SK-N-SH (cell line): Measurements from ENCODE around the gene XRCC3. TPM values are rescaled to one million over a fixed set of nuclear protein-coding genes. Genes with fewer than 3 reads are reported as not detected.
"Not testable (repeated sequence)": the region's sequence is repeated elsewhere in the genome, so short reads cannot be mapped to it uniquely, and the experiment has no call there.

Experiments
- CTCF ChIA-PET: fragments of 300-600, 350-600 bp; formaldehyde crosslinking; extraction: SDS; loops from one replicate; lab custom pipeline; 2021; lab: Yijun Ruan, JAX
- POLR2A ChIA-PET: fragments of 350-600 bp; sonication (Branson Sonifier 250); formaldehyde crosslinking; extraction: SDS; loops from one replicate; lab custom pipeline; 2020; ENCODE audit warnings: antibody characterized with exemption, inconsistent platforms; lab: Yijun Ruan, JAX
- DNase-seq: peaks from one replicate; pipeline ENCODE4 v3.0.0; 2012
- H2AFZ ChIP-seq: fragments of 200-600 bp; sonication (generic); 2 replicates; pipeline ENCODE4 v1.8.1; 2016; ENCODE audit warnings: antibody characterized with exemption, mild to moderate bottlenecking, low read depth
- H3F3A ChIP-seq: fragments of 200-600 bp; sonication (generic); replicated peaks from 2 replicates; pipeline ENCODE3; 2016; ENCODE audit warnings: antibody characterized with exemption, mild to moderate bottlenecking; ENCODE audit not compliant: insufficient read depth
- H3K27ac ChIP-seq, 2 experiments: fragments of 200-500 bp in 1 of 2; fragments of 200-600 bp in 1 of 2; sonication (Bioruptor generic) in 1 of 2; sonication (generic), shearing (Covaris generic) in 1 of 2; 2 replicates each; pipeline versions ENCODE4 v1.5.1 to v1.6.1; 2014 to 2016; ENCODE audit warnings: low read depth in 2 of 2, inconsistent platforms in 1 of 2, low read length in 1 of 2, mild to moderate bottlenecking in 1 of 2, mixed read lengths in 1 of 2
- H3K27me3 ChIP-seq: fragments of 200-600 bp; sonication (generic), shearing (Covaris generic); 2 replicates; pipeline ENCODE4 v1.6.1; 2016; ENCODE audit warnings: mixed run types; ENCODE audit not compliant: insufficient read depth
- H3K36me3 ChIP-seq, 2 experiments: fragments of 200-500 bp in 1 of 2; fragments of 200-600 bp in 1 of 2; sonication (Bioruptor generic) in 1 of 2; sonication (generic) in 1 of 2; replicated peaks in 1 of 2; 2 replicates each; pipeline versions ENCODE3 to v1.5.1; 2014 to 2016; ENCODE audit warnings: low read length in 1 of 2, mild to moderate bottlenecking in 1 of 2; ENCODE audit not compliant: insufficient read depth in 2 of 2, control insufficient read depth in 1 of 2
- H3K4me1 ChIP-seq, 2 experiments: fragments of 200-500 bp in 1 of 2; fragments of 200-600 bp in 1 of 2; sonication (Bioruptor generic) in 1 of 2; sonication (generic), shearing (Covaris generic) in 1 of 2; 2 replicates each; pipeline versions ENCODE4 v1.5.1 to v1.6.1; 2014 to 2016; ENCODE audit warnings: low read depth in 1 of 2, low read length in 1 of 2, mixed run types in 1 of 2; ENCODE audit not compliant: insufficient read depth in 2 of 2, control insufficient read depth in 1 of 2
- H3K4me2 ChIP-seq: fragments of 200-600 bp; sonication (generic), shearing (Covaris generic); 2 replicates; pipeline ENCODE4 v1.6.1; 2017; ENCODE audit warnings: mixed run types
- H3K4me3 ChIP-seq, 2 experiments: fragments of 200-500 bp in 1 of 2; fragments of 200-600 bp in 1 of 2; sonication (Bioruptor generic) in 1 of 2; sonication (generic), shearing (Covaris generic) in 1 of 2; 2 replicates each; pipeline versions ENCODE4 v1.5.1 to v1.8.1; 2014 to 2016; ENCODE audit warnings: low read depth in 2 of 2, inconsistent platforms in 1 of 2, low read length in 1 of 2, mild to moderate bottlenecking in 1 of 2, mixed read lengths in 1 of 2, moderate library complexity in 1 of 2
- H3K79me2 ChIP-seq: fragments of 200-600 bp; sonication (generic); 2 replicates; pipeline ENCODE4 v1.8.1; 2017; ENCODE audit warnings: mild to moderate bottlenecking; ENCODE audit not compliant: insufficient read depth
- H3K9ac ChIP-seq: fragments of 200-600 bp; sonication (generic); 2 replicates; pipeline ENCODE4 v1.6.1; 2017; ENCODE audit warnings: mixed run types
- H3K9me2 ChIP-seq: fragments of 200-600 bp; sonication (generic); 2 replicates; pipeline ENCODE4 v1.6.1; 2017; ENCODE audit warnings: mixed run types
- H3K9me3 ChIP-seq: fragments of 200-600 bp; sonication (generic); 2 replicates; pipeline ENCODE4 v1.6.1; 2017; ENCODE audit warnings: mixed run types, mild to moderate bottlenecking, moderate library complexity
- H4K20me1 ChIP-seq: fragments of 200-600 bp; sonication (generic); 2 replicates; pipeline ENCODE4 v1.6.1; 2017; ENCODE audit warnings: mild to moderate bottlenecking, mixed run types; ENCODE audit not compliant: insufficient read depth
- CHD2 ChIP-seq: fragments of 150-350 bp; IDR thresholded peaks from 2 replicates; pipeline ENCODE4 v1.6.1; 2018; ENCODE audit warnings: low read length; ENCODE audit not compliant: partially characterized antibody
- EP300 ChIP-seq, 2 experiments: IDR thresholded peaks; 2 replicates each; pipeline versions ENCODE4 v1.4.0 to v1.6.1; 2012; ENCODE audit warnings: borderline replicate concordance in 1 of 2, low read depth in 1 of 2, low read length in 1 of 2
- EZH2phosphoT487 ChIP-seq: fragments of 200-600 bp; sonication (generic); IDR thresholded peaks from 2 replicates; pipeline ENCODE4 v1.6.1; 2017; ENCODE audit warnings: low read depth, mixed run types, mild to moderate bottlenecking, antibody characterized with exemption, moderate library complexity, borderline replicate concordance
- FOXM1 ChIP-seq: IDR thresholded peaks from 2 replicates; pipeline ENCODE4 v1.4.0; 2012; ENCODE audit warnings: low read depth, mild to moderate bottlenecking
- NRF1 ChIP-seq: IDR thresholded peaks from 2 replicates; pipeline ENCODE4 v1.6.1; 2012; ENCODE audit warnings: low read depth, mild to moderate bottlenecking, low read length
- RAD21 ChIP-seq: IDR thresholded peaks from 2 replicates; pipeline ENCODE4 v1.6.1; 2012; ENCODE audit warnings: mild to moderate bottlenecking, low read length
- RCOR1 ChIP-seq: fragments of 150-350 bp; IDR thresholded peaks from 2 replicates; pipeline ENCODE4 v1.6.1; 2017; ENCODE audit warnings: antibody characterized with exemption, low read length
- SMC3 ChIP-seq: IDR thresholded peaks from 2 replicates; pipeline ENCODE4 v1.6.1; 2012; ENCODE audit warnings: low read depth, low read length, improper control_type of control experiment
- YY1 ChIP-seq: IDR thresholded peaks from 2 replicates; pipeline ENCODE4 v1.4.0; 2012; ENCODE audit warnings: low read depth, mild to moderate bottlenecking
- WGBS: methylation state at CpG from one replicate; pipeline ENCODE4 v1.1.6; 2017; ENCODE audit warnings: low lambda C conversion rate; 5-methylcytosine and 5-hydroxymethylcytosine counted together
- polyA plus RNA-seq, 3 experiments: library from polyadenylated mRNA; depleted of rRNA; stranded (reverse); fragments of >200 nt; gene quantifications; 2 replicates each; pipeline ENCODE4 v1.2.3, GENCODE V29; 2012
- TF ChIP-seq, protein P1 (sequence below): fragments of 150-350 bp; IDR thresholded peaks from 2 replicates; pipeline ENCODE4 v1.6.1; 2017; ENCODE audit warnings: antibody characterized with exemption, low read length, low read depth, borderline replicate concordance
- TF ChIP-seq, protein P2 (sequence below): IDR thresholded peaks from 2 replicates; pipeline ENCODE4; 2012
- TF ChIP-seq, protein P3 (sequence below): IDR thresholded peaks from 2 replicates; pipeline ENCODE4 v1.6.1; 2012; ENCODE audit warnings: mild to moderate bottlenecking, low read depth, low read length, moderate library complexity
- TF ChIP-seq, protein P4 (sequence below): fragments of 150-350 bp; IDR thresholded peaks from 2 replicates; pipeline ENCODE4 v1.6.1; 2016; ENCODE audit warnings: mild to moderate bottlenecking, low read depth, low read length

The XRCC3 gene
- polyA plus RNA-seq, 1 of the 3 experiments (the other 2 are of a cell fraction), result 11.7 TPM

DNA sequence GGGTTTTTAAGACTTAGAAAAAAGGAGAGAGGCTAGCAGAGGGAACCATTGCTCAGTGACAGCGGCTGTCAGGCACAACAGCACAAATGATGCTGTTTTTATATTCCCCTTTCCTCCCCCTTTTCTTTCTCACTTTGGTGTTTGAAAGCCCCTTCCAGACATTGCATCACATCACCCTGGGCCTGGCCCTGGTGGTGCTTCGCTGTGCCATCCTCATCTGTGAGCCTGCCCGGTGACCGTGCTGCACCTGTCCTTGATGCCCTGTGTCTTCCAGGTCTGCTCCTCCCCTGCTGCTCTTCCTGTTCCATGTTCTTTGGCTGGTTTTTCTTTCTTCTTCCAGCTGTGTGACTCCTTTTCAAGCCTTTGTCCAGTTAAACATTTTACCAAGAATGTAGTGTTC is 61.4 kb downstream of the XRCC3 start:
- Histone ChIP-seq H3K27me3 (no peaks in the 10 kb centered on the region), H3K27ac (peak overlapping the region in 1 of 2 experiments; percentile 58; a peak in 2 of 4 replicates), H2AFZ (no peak overlapping the region), H3K4me3 (no peak overlapping the region), H3F3A (peaks cover 7% of the 10 kb centered on the region), H3K9me2 (no peaks in the 10 kb centered on the region), H3K4me2 (no peak overlapping the region), H3K36me3 (peaks cover 32 to 43% of the 10 kb centered on the region in 2 experiments), H3K79me2 (peaks cover 95% of the 10 kb centered on the region), H3K9me3 (no peaks in the 10 kb centered on the region), H3K4me1 (peaks cover 8 to 18% of the 10 kb centered on the region in 2 experiments; a peak in 2 of 4 replicates), H4K20me1 (peaks cover 87% of the 10 kb centered on the region), H3K9ac (no peak overlapping the region)
- WGBS, result 84% methylated on average over 4 of the region's 4 CpGs
- ChIA-PET CTCF (interaction anchor here (1.3 kb wide), 1 partner anchor 23 kb away, joined by 5 read pairs; no protein-coding TSS in a partner anchor), POLR2A (no interaction called here)
- DNase-seq, result no peak
- TF ChIP-seq YY1, result no peak
- no peak for TF ChIP-seq NRF1
- no peak for TF ChIP-seq SMC3
- TF ChIP-seq, protein P1, sequence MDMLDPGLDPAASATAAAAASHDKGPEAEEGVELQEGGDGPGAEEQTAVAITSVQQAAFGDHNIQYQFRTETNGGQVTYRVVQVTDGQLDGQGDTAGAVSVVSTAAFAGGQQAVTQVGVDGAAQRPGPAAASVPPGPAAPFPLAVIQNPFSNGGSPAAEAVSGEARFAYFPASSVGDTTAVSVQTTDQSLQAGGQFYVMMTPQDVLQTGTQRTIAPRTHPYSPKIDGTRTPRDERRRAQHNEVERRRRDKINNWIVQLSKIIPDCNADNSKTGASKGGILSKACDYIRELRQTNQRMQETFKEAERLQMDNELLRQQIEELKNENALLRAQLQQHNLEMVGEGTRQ, result no peak
- no peak for TF ChIP-seq RCOR1
- no peak for TF ChIP-seq FOXM1
- TF ChIP-seq, protein P2, sequence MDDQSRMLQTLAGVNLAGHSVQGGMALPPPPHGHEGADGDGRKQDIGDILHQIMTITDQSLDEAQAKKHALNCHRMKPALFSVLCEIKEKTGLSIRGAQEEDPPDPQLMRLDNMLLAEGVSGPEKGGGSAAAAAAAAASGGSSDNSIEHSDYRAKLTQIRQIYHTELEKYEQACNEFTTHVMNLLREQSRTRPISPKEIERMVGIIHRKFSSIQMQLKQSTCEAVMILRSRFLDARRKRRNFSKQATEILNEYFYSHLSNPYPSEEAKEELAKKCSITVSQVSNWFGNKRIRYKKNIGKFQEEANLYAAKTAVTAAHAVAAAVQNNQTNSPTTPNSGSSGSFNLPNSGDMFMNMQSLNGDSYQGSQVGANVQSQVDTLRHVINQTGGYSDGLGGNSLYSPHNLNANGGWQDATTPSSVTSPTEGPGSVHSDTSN, result no peak
- TF ChIP-seq EZH2phosphoT487, result no peak
- TF ChIP-seq CHD2, result no peak
- TF ChIP-seq, protein P3, sequence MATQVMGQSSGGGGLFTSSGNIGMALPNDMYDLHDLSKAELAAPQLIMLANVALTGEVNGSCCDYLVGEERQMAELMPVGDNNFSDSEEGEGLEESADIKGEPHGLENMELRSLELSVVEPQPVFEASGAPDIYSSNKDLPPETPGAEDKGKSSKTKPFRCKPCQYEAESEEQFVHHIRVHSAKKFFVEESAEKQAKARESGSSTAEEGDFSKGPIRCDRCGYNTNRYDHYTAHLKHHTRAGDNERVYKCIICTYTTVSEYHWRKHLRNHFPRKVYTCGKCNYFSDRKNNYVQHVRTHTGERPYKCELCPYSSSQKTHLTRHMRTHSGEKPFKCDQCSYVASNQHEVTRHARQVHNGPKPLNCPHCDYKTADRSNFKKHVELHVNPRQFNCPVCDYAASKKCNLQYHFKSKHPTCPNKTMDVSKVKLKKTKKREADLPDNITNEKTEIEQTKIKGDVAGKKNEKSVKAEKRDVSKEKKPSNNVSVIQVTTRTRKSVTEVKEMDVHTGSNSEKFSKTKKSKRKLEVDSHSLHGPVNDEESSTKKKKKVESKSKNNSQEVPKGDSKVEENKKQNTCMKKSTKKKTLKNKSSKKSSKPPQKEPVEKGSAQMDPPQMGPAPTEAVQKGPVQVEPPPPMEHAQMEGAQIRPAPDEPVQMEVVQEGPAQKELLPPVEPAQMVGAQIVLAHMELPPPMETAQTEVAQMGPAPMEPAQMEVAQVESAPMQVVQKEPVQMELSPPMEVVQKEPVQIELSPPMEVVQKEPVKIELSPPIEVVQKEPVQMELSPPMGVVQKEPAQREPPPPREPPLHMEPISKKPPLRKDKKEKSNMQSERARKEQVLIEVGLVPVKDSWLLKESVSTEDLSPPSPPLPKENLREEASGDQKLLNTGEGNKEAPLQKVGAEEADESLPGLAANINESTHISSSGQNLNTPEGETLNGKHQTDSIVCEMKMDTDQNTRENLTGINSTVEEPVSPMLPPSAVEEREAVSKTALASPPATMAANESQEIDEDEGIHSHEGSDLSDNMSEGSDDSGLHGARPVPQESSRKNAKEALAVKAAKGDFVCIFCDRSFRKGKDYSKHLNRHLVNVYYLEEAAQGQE, result no peak
- TF ChIP-seq EP300 (IDR thresholded peaks at IDR 0.05; ENCODE audit: borderline replicate concordance in 1 of 2, low read depth in 1 of 2, low read length in 1 of 2), result no peak
- TF ChIP-seq, protein P4, sequence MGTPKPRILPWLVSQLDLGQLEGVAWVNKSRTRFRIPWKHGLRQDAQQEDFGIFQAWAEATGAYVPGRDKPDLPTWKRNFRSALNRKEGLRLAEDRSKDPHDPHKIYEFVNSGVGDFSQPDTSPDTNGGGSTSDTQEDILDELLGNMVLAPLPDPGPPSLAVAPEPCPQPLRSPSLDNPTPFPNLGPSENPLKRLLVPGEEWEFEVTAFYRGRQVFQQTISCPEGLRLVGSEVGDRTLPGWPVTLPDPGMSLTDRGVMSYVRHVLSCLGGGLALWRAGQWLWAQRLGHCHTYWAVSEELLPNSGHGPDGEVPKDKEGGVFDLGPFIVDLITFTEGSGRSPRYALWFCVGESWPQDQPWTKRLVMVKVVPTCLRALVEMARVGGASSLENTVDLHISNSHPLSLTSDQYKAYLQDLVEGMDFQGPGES, result no peak
- TF ChIP-seq RAD21, result no peak

DNA sequence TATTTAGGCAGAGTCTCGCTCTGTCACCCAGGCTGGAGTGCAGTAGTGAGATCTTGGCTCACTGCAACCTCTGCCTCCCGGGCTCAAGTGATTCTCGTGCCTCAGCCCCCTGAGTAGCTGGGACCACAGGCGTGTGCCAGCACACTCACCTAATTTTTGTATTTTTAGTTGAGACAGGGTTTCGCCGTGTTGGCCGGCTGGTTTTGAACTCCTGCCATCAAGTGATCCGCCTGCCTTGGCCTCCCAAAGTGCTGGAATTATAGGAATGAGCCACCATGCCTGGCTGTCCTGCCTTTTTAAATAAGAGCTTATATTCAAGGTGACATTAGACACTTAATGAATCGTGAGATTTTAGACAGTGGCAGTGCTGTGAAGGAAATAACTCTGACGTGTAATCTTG is 61.9 kb downstream of the XRCC3 start:
- POLR2A ChIA-PET, H3K27me3 ChIP-seq, H3K9me3 ChIP-seq, H3K4me2 ChIP-seq, H3K4me3 ChIP-seq, DNase-seq, H2AFZ ChIP-seq, H3F3A ChIP-seq, H3K9ac ChIP-seq, H3K9me2 ChIP-seq: not testable (repeated sequence)
- CTCF ChIA-PET, result interaction anchor here (1.2 to 1.3 kb wide), 2 partner anchors 8 to 24 kb away, joined by 4 to 5 read pairs; no protein-coding TSS in a partner anchor
- peaks cover 92% of the 10 kb centered on the region for H4K20me1 ChIP-seq
- H3K4me1 ChIP-seq, result peaks cover 8 to 18% of the 10 kb centered on the region in 2 experiments; a peak in 2 of 4 replicates
- H3K27ac ChIP-seq, result peak overlapping the region in 1 of 2 experiments; percentile 58; a peak in 1 of 4 replicates
- H3K36me3 ChIP-seq, result peaks cover 32 to 38% of the 10 kb centered on the region in 2 experiments
- WGBS, result 80% methylated on average over 10 of the region's 10 CpGs
- H3K79me2 ChIP-seq, result peaks cover 95% of the 10 kb centered on the region
